K562 (cell line): Measurements from ENCODE around the gene HSDL2. TPM values are rescaled to one million over a fixed set of nuclear protein-coding genes. Genes with fewer than 3 reads are reported as not detected.
A peak's percentile ranks its signal among the peaks of the same experiment; 100 is the strongest.

Experiments
- ATAC-seq: fragments of 200-7000 bp; cut with Tn5 transposase; 3 replicates; pipeline ENCODE4 v1.9.1; 2020; ENCODE audit warnings: moderate library complexity
- BruUV-seq: library from RNA; stranded (reverse); fragments of 400-500 nt; replicated peaks from 2 replicates; lab custom pipeline; 2021; lab: Mats Ljungman, UMichigan
- CTCF ChIA-PET: fragments of 300-600 bp; formaldehyde crosslinking; extraction: SDS; loops from one replicate; lab custom pipeline; 2021; ENCODE audit warnings: low intra/inter-chr PET ratio; lab: Yijun Ruan, JAX
- POLR2A ChIA-PET: fragments of 300-600, 350-650 bp; sonication (Branson Sonifier 250); formaldehyde crosslinking; extraction: SDS; loops from one replicate; lab custom pipeline; 2021; ENCODE audit warnings: antibody characterized with exemption, inconsistent platforms; lab: Yijun Ruan, JAX
- DNase-seq, 4 experiments: peaks; one replicate each; pipeline versions ENCODE4 v3.0.0 to v3.0.0-alpha.2; 2011 to 2018; ENCODE audit warnings: low spot score in 3 of 4, mixed read lengths in 3 of 4; ENCODE audit errors: extremely low read depth in 1 of 4
- FAIRE-seq: peaks from 2 replicates; lab custom pipeline; 2011; peaks lifted over from hg19 to GRCh38; lab: Jason Lieb, UNC
- H2AFZ ChIP-seq: 2 replicates; pipeline ENCODE4 v1.6.0; 2011; ENCODE audit warnings: low read depth, low read length, control low read depth, inconsistent platforms
- H3K27ac ChIP-seq: fragments of 200-600 bp; 3 replicates; pipeline ENCODE4 v1.8.0; 2011; ENCODE audit warnings: low read depth, mild to moderate bottlenecking, control low read depth, inconsistent platforms, low read length, moderate library complexity, mixed read lengths; ENCODE audit errors: extremely low read depth
- H3K27me3 ChIP-seq, 2 experiments: fragments of 300-600 bp in 1 of 2; 2 replicates in 1 of 2; 3 replicates in 1 of 2; pipeline versions ENCODE4 v1.6.0 to v1.8.0; 2011; ENCODE audit warnings: inconsistent platforms in 2 of 2, low read length in 2 of 2, mild to moderate bottlenecking in 1 of 2, mixed read lengths in 1 of 2, moderate library complexity in 1 of 2; ENCODE audit not compliant: control insufficient read depth in 2 of 2, insufficient read depth in 2 of 2
- H3K36me3 ChIP-seq: fragments of 300-600 bp; 3 replicates; pipeline ENCODE4 v1.8.0; 2011; ENCODE audit warnings: mild to moderate bottlenecking, low read length, inconsistent platforms; ENCODE audit not compliant: control insufficient read depth, insufficient read depth
- H3K4me1 ChIP-seq, 2 experiments: fragments of 200-600 bp in 1 of 2; replicated peaks in 1 of 2; 2 replicates in 1 of 2; 3 replicates in 1 of 2; pipeline versions ENCODE4 v1.5.1 to v1.8.0; 2011; ENCODE audit warnings: inconsistent platforms in 2 of 2, low read length in 2 of 2, mild to moderate bottlenecking in 1 of 2, mixed read lengths in 1 of 2, moderate library complexity in 1 of 2; ENCODE audit not compliant: control insufficient read depth in 2 of 2, insufficient read depth in 2 of 2
- H3K4me2 ChIP-seq: 2 replicates; pipeline ENCODE4 v1.6.1; 2011; ENCODE audit warnings: low read length, control low read depth, inconsistent platforms, mixed read lengths; ENCODE audit not compliant: insufficient read depth
- H3K4me3 ChIP-seq: fragments of 200-600 bp; sonication (generic), shearing (Covaris generic); 2 replicates; pipeline ENCODE4 v1.5.1; 2016; ENCODE audit warnings: control low read depth, inconsistent platforms
- H3K79me2 ChIP-seq: fragments of 200-600 bp; 3 replicates; pipeline ENCODE4 v1.8.0; 2011; ENCODE audit warnings: low read length, inconsistent platforms; ENCODE audit not compliant: control insufficient read depth, insufficient read depth
- H3K9ac ChIP-seq, 2 experiments: 2 replicates each; pipeline versions ENCODE4 v1.6.0 to v1.6.1; 2011; ENCODE audit warnings: low read depth in 2 of 2, low read length in 2 of 2, control low read depth in 1 of 2, inconsistent platforms in 1 of 2, mild to moderate bottlenecking in 1 of 2, mixed read lengths in 1 of 2; ENCODE audit not compliant: insufficient read depth in 1 of 2
- H3K9me1 ChIP-seq: one replicate; pipeline ENCODE4 v1.6.0; 2011; ENCODE audit warnings: inconsistent platforms, mild to moderate bottlenecking, low read length, moderate library complexity; ENCODE audit not compliant: control insufficient read depth, insufficient read depth
- H3K9me3 ChIP-seq: replicated peaks from 2 replicates; pipeline ENCODE4 v1.5.1; 2011; ENCODE audit warnings: low read depth, low read length, inconsistent platforms; ENCODE audit not compliant: control insufficient read depth, insufficient read depth
- H4K20me1 ChIP-seq: replicated peaks from 2 replicates; pipeline ENCODE4 v1.6.1; 2011; ENCODE audit warnings: low read length, inconsistent platforms, mixed read lengths; ENCODE audit not compliant: control insufficient read depth, insufficient read depth
- DDX20 ChIP-seq: fragments of 450-650 bp; IDR thresholded peaks from 2 replicates; pipeline ENCODE4 v1.6.1; 2016; ENCODE audit warnings: missing genetic modification characterization, low read depth, mild to moderate bottlenecking, missing compliant biosample characterization, moderate library complexity
- RERE ChIP-seq: sonication (generic); formaldehyde crosslinking; IDR thresholded peaks from 2 replicates; pipeline ENCODE4 v1.8.0; 2023; ENCODE audit warnings: missing genetic modification reagents, mild to moderate bottlenecking, borderline replicate concordance
- REST ChIP-seq, 2 experiments: fragments of 450-650 bp; formaldehyde crosslinking in 1 of 2; IDR thresholded peaks; 2 replicates each; pipeline versions ENCODE4 v1.4.0 to v1.6.1; 2014 to 2020; ENCODE audit warnings: mild to moderate bottlenecking in 2 of 2, borderline replicate concordance in 1 of 2, low read depth in 1 of 2
- WGBS: fragments of 100-300 bp; shearing (Covaris generic); methylation state at CpG from one replicate; pipeline ENCODE4 v1.1.6; 2016; ENCODE audit warnings: low coverage, mixed read lengths; ENCODE audit not compliant: insufficient coverage; ENCODE audit errors: missing lambda C conversion rate; 5-methylcytosine and 5-hydroxymethylcytosine counted together
- in situ Hi-C: fragments of 300-500 bp; cut with MboI; formaldehyde crosslinking; loops from 4 replicates; pipeline ENCODE4 v1.15.0; 2018; ENCODE audit warnings: inconsistent platforms, mixed read lengths
- intact Hi-C: fragments of 100-400 bp; cut with micrococcal nuclease; formaldehyde crosslinking; loops from 2 replicates; pipeline ENCODE4 v1.14.2; 2022
- polyA plus RNA-seq, 8 experiments: library from polyadenylated mRNA; depleted of rRNA in 4 of 8; stranded (reverse) in 5 of 8; unstranded in 3 of 8; fragments of >200 nt; fragmentation: Nextera tagmentation in 2 of 8; fragmentation: Illumina TruSeq in 1 of 8; extraction: Ambion mirVana in 2 of 8; extraction: Trizol in 1 of 8; gene quantifications; 2 replicates each; pipeline versions ENCODE4 v1.2.1 to v1.2.3, GENCODE V29; 2011 to 2014; ENCODE audit warnings: inconsistent platforms in 1 of 8, missing spikeins in 1 of 8
- total RNA-seq, 7 experiments: library from RNA; depleted of rRNA in 6 of 7; stranded (reverse); fragments of >200 nt in 6 of 7; fragmentation: Illumina TruSeq in 2 of 7; extraction: Trizol in 2 of 7; gene quantifications; 2 replicates each; pipeline versions ENCODE4 v1.2.1 to v1.2.3, GENCODE V29; 2011 to 2021; ENCODE audit warnings: low replicate concordance in 1 of 7

The HSDL2 gene
- total and polyA plus RNA-seq, 9 of the 15 experiments (the other 6 are each of a cell fraction or from before 2014, with no cell fraction given) = 22.8 to 74.1 (median 35.6) TPM

- TF ChIP-seq REST (IDR thresholded peaks at IDR 0.05; ENCODE audit: borderline replicate concordance) (0 out of 2 replicates have a peak, but pooled peaks have one; percentile 7), REST (CRISPR knock-in tag; IDR thresholded peaks at IDR 0.05; ENCODE audit: low read depth) (no peak)
These were observed 41.3 kb upstream of the HSDL2 start (continued) for GRCh38 chr9:112338561-112338960.

- Histone ChIP-seq H2AFZ (no peak overlapping the region), H3K27me3 (no peaks in the 10 kb centered on the region), H3K36me3 (no peaks in the 10 kb centered on the region), H3K79me2 (no peaks in the 10 kb centered on the region), H4K20me1 (no peaks in the 10 kb centered on the region), H3K27ac (no peak overlapping the region), H3K9ac (no peak overlapping the region), H3K9me1 (no peaks in the 10 kb centered on the region), H3K4me3 (no peak overlapping the region), H3K4me1 (peaks cover 0 to 2% of the 10 kb centered on the region in 2 experiments; a peak in 1 of 5 replicates), H3K9me3 (no peaks in the 10 kb centered on the region), H3K4me2 (no peak overlapping the region)
- BruUV-seq = no TSS peak
- POLR2A ChIA-PET = no interaction called here
- CTCF ChIA-PET = no interaction called here
- no peak for DNase-seq
- in situ Hi-C loops (no loop called here), intact Hi-C loops (loop anchor here (10.0 kb wide), 2 partner anchors 335 to 445 kb away; partner anchors contain the start of gene UGCG)
- WGBS = 85% methylated on average over 3 of the region's 3 CpGs
- no peak for ATAC-seq
- FAIRE-seq = no peak
- TF ChIP-seq RERE (CRISPR knock-in tag) (no peak), DDX20 (no peak)
These were observed 40.0 kb upstream of the HSDL2 start for GRCh38 chr9:112339886-112340285.
